ENCODE results near the gene SMOC2. TPM values are rescaled to one million over a fixed set of nuclear protein-coding genes. Genes with fewer than 3 reads are reported as not detected.
"Not testable (repeated sequence)": the region's sequence is repeated elsewhere in the genome, so short reads cannot be mapped to it uniquely, and the experiment has no call there.

SMOC2 gene
- total RNA-seq, 2 experiments from 2014 or later, result not detected

DNA sequence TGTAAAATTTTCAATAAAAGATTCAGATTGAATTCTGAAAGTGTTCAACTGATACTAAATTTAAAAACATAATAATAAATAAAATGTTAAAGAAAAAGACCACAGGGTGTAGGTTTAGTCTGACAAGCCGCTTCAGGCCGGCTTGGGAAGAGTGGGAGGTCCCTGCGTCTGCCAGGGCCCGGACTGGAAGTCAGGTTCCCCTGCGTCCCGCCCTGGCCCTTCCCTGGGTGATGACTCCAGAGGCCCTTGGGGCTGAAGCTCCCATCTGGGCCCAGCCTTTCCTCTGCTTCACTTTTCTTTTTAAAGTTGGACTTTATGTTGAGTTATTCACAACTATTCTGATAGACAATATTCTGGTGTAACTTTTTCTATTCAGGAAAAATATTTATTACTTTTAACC lies 93.3 kb downstream of the SMOC2 start:
- CTCF ChIA-PET, result no interaction called here
- POLR2A ChIA-PET, result no interaction called here

DNA sequence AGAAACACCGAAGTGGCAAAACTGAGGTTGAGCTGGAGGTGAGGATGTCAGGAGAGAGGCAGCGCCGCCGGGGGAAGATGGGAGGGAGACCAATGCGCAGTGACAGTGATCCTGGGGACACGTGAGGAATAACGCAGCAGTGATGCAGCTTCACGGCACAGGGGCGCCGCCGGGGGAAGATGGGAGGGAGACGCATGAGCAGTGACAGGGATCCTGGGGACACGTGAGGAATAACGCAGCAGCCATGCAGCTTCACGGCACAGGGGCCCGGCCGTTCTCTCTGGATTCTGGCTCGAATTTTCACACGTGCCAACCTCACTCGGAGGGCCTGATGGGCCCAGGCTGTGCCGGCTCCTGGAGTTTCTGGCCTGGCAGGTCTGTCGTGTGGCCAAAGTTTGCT lies 94.7 kb downstream of the SMOC2 start:
- POLR2A ChIA-PET, result no interaction called here
- CTCF ChIA-PET, result no interaction called here

DNA sequence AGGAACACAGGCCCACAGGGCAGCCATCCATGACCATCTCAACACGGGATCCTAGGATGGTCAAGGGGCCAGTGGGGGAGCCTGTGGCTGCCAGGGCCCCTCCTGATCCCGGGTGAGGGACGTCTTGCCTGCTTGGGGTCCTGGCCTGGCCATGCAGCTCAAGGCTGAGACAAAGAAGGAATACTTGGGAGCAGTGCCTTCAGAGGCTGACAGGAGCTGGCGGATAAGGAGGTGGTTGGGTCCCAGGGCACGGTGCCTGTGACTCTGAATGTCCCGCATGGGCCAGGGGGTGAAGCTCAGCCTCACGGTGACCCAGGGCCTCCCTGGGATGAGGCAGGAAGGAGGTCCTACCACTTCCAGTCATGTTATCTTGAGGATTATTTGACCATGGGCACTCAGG lies 95.2 kb downstream of the SMOC2 start:
- ChIA-PET CTCF (no interaction called here), POLR2A (no interaction called here)

DNA sequence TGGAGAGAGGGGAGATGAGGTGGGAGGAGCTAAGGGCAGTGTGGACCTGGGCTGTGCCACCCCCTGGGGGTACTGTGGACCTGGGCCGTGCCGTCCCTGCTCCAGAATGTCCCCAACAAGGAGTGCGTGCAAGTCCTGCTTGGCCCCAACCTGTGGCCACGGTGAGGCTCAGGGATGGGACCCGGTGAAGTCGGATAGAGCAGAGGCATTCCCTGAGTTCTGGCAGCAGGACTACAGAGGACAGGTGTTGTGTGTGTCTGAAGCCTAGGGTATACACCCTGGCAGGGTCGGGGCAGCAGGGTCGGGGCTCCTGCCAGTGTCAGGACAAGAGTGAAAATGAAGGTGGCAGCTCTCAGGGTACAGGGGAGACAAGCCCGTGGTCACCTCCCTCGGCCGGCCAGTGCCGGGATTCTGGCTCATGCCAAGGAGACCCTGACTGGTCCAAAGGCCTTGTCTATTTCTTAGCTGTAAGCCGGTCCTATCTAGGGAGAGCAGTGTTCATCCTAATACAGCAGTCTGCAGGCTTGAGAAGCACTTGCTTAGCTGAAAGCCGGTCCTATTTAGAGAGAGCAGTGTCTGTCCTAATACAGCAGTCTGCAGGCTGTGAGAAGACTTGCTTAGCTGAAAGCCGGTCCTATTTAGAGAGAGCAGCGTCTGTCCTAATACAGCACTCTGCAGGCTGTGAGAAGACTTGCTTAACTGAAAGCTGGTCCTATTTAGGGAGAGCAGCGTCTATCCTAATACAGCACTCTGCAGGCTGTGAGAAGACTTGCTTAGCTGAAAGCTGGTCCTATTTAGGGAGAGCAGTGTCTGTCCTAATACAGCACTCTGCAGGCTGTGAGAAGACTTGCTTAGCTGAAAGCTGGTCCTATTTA lies 95.9 kb downstream of the SMOC2 start:
- CTCF ChIA-PET, result no interaction called here
- POLR2A ChIA-PET, result no interaction called here

DNA sequence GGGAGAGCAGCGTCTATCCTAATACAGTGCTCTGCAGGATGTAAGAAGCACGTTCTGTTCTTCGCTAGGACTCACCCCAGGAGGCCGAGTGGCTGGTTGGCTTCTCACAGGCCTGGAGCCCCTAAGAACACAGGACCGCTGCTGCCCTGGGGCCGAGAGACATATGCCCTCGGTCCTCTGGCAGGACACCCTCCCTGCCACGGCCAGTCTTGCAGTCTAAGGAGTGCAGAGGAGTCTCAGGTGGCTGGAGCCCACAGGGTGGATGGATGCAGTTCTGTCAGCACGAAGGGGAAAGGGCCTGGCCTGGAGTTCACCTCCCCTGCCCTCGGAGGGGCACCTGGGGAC lies 96.5 kb downstream of the SMOC2 start:
- POLR2A ChIA-PET, result no interaction called here
- CTCF ChIA-PET, result no interaction called here

DNA sequence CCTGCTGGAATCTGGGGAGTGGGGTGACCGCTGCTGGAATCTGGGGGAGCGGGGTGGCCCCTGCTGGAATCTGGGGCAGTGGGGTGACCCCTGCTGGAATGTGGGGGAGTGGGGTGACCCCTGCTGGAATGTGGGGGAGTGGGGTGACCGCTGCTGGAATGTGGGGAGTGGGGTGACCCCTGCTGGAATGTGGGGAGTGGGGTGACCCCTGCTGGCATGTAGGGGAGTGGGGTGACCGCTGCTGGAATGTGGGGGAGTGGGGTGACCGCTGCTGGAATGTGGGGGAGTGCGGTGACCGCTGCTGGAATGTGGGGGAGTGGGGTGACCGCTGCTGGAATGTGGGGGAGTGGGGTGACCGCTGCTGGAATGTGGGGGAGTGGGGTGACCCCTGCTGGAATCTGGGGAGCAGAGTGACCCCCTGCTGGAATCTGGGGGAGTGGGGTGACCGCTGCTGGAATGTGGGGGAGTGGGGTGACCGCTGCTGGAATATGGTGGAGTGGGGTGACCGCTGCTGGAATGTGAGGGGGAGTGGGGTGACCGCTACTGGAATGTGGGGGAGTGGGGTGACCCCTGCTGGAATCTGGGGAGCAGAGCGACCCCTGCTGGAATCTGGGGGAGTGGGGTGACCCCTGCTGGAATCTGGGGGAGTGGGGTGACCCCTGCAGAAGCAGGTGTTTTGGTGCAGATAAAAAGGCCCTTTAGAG lies 97.4 kb downstream of the SMOC2 start:
- CTCF ChIA-PET, POLR2A ChIA-PET: not testable (repeated sequence)

DNA sequence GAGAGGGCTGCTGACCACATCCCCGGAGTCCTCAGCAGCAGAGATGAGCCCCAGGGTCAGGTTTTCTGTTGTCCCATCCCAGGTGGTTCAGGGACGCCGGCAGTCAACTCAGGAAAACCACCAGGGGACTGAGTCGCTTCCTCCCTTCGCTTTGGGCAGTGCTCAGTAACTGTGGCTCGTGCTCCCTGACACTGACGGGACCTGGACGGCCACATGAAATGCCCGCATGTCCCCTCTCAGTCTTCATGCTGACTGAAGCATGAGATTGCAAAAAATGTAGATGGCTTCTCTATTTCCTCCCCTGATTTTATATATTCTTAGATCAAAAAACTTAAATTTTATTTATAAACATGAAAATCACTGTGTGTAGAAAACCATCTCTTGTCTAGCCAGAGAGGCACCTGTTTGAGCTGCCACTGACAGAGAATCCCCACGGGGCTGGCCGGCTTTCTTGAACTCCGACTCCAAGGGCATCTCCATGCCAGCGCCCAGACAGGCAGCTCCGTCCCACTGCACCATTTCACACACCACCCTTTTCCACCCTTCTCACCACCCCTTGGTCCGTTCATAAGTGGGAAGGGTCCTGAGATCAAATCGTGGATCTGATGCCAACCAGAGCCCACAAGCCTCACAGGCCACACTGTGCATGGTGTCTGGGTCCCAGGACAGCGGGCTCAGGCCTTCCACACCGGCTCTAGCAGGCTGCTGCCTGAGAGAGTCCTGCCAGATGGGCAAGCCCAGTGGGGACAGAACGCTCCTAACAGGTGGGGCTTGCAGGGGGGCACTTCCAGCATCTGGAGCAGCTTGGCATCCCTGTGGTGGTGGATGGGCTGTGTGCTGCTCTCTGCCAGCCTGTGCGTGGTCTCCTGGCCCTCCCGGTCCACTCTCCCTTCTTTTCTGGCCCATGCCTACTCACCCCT lies 98.2 kb downstream of the SMOC2 start:
- ChIA-PET CTCF (no interaction called here), POLR2A (no interaction called here)

DNA sequence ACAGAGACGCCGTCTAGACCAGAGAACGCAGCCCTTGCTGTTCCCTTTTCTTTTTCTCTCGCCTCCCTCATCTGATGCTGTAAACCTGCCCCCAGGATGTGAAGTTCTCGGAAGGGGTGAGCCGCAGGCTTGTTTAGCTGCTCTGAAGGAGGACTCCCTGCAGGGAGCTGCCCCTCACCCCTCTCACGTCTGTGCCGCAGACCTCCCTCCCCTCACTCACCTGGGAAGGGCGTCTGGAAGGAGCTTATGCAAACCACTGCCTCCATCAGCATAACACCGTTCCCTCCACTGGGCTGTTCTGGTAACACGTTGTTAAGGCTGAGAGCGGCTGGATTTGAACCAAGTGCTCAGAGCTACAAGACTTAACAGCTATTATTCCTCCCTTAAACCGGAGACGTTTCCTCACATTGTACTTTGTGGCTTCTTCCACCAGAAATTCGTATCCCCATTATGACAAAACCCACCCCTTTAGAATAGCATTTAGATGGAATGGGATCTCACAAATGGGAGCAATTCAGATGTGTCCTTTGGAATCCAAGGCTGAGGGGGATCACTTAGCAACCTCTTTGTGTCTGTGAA lies 99.8 kb downstream of the SMOC2 start:
- POLR2A ChIA-PET, result no interaction called here
- CTCF ChIA-PET, result no interaction called here

DNA sequence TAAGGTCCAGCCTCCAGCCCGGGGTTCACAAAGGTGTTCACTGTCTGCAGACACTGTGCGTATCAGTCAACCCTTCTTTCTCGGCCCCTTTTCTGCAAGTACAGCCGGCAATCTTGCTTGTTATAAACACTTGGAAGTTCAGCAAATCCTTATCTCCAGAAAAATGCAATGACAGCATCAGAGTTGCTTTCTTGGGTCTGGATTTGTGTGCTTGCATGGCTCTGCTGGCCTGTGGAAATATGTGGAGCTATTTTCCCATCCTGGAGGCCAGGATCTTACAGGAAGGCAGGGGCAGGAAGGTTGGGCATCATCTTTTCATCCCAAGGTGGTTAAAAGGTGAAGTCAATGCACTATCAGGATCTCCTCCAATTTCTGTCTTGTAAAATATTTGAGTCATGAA lies 100.3 kb downstream of the SMOC2 start:
- ChIA-PET CTCF (no interaction called here), POLR2A (no interaction called here)

DNA sequence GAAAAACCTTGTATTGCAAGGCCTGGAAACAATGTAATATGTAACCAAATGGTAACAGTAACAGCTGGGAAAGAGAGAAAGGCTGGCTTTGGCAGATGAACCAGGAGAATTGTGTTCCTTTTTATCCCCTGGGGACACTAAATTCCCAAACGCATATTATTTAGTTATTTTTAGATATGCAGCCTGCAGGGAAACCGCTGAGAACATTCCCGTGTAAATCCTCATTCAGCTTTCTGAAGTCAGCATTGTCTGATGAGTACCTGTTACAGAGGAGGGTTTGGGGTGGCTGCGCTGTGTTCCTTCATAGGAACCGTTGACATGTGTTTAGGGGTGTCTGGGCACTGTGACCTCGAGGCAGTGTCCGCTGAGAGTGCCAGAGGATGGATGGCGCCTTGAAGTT lies 101.3 kb downstream of the SMOC2 start:
- CTCF ChIA-PET, result no interaction called here

DNA sequence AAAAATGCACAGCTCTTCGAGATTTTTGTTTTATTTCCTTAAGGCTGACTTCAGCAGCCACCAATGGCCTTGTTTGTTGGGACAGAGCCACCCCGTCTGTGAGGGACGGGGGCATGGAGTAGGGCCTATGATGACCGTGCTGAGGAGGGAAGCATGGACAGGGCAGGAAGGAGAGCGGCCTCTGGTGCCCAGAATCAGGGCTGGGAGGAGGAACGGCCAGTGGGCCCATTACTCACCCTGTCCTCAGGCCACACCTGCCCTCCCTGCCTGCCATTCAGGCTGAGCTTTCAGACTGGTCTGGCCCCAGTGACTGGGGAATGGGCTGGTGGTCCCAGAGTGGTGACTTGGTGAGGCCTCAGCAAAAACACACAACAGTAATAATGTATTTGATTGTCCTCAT lies 104.4 kb downstream of the SMOC2 start:
- ChIA-PET CTCF (no interaction called here), POLR2A (no interaction called here)

More for the DNA sequence above, 101.3 kb downstream of the SMOC2 start:
- POLR2A ChIA-PET, result no interaction called here

DNA sequence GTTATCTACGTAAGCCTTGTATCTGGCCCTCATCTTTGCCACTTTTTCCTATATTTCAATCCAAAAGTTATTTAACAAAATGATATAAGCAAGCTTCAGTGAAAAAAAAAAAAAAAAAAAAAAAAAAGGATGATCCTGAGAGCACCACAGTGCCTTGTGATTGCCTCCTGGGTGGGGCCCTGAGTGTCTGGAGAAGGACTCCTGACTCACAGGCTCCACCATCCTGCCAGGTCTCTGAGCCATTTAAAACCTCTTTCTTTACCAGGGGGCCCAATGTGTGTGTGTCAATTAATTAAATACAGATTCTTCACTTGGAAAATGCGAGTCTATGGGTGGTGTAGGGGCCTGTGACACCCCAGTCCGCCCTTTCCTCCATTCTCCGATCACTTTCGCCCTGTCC lies 105.2 kb downstream of the SMOC2 start:
- ChIA-PET POLR2A (no interaction called here), CTCF (no interaction called here)

DNA sequence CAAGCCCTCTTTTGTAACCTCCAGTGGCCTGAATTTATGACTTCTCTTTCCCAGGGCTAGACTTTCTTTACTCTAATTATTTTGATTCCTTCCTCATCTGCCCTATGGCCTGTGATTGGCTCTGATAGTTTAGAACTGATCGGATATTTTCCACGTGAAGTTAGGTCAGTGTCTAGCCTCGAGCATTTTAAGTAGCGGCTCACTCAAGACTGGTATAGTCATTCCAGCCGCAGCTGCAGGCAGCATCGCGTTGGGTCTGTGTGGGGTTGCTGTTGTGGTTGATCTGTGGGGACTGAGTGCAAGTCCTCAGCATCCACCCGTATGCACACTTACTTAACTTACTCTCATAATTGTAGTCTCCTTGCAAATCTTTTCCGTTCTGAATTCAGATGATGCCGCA lies 105.7 kb downstream of the SMOC2 start:
- CTCF ChIA-PET, result no interaction called here
- POLR2A ChIA-PET, result no interaction called here

DNA sequence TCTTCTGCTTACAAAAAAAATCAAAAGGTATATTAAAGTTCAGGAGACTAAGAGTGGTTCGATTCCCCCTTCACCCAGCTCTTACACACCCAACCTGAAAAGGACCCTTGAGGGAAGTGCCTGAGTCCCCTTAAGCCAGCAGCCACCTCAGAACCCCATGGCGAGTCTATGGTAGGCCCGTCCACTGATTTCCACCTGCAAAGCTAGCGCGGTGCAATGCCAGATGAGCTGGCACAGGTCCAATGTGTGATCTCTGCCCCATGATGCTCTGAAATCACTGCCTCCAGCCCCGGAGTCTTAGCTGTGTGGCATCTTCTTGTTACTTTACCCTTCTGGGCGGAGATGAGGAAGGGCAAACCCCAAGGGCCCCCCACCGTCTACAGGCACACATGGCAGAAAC lies 109.3 kb downstream of the SMOC2 start:
- ChIA-PET POLR2A (no interaction called here), CTCF (no interaction called here)

DNA sequence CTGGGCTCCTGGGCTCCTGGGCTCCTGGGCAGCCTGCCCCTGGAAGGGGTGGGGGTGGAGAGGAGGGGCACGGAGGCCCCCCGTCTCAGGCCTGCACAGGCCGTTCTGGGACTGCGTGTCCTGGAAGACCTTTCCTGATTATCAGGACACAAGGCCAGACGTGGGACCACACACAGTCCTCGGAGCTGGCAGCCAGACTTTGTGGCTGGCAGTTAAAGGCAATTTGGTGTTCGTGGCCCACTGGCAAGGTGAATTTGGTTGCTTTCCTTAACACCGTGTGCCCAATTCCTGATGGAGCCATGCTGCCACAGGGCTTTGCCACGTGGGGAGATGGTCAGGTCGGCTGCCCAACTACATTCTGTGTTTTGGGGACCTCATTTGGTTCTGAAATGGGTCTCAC lies 113.5 kb downstream of the SMOC2 start:
- ChIA-PET CTCF (no interaction called here), POLR2A (no interaction called here)

DNA sequence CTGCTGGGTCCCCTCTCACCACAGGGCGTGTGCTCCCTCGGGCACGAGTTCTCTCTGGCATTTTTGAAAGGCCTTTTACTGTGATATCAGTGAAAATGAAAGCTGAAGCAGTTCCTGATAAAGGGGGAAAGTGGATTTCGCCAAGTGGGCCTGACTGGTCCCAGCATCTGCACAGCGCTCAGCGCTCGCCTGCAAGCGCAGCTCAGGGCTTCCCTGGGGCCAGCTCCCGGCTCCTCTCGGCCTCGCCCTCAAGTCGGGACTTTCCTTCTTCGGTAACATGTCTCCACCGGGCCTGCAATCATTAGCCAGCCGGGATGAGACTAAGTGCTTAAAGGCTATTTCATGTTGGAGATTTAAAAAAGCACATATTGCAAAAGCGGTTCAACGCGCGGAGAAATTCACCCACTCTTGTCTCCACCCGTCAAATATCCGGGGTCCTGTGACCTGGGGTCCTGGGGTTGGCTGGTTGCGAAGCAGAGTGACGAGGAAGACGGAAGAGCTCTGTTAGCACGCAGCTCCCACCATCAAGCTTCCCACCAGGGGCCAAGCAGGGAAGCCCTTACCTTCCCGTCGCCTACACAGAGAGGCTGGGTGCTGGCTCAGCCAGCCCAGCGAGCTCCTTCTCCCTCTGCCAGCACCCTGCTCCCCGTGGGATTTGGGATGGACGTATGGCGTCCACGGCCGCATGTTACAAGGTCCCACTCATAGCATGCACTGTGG lies 114.1 kb downstream of the SMOC2 start:
- ChIA-PET POLR2A (no interaction called here), CTCF (no interaction called here)

DNA sequence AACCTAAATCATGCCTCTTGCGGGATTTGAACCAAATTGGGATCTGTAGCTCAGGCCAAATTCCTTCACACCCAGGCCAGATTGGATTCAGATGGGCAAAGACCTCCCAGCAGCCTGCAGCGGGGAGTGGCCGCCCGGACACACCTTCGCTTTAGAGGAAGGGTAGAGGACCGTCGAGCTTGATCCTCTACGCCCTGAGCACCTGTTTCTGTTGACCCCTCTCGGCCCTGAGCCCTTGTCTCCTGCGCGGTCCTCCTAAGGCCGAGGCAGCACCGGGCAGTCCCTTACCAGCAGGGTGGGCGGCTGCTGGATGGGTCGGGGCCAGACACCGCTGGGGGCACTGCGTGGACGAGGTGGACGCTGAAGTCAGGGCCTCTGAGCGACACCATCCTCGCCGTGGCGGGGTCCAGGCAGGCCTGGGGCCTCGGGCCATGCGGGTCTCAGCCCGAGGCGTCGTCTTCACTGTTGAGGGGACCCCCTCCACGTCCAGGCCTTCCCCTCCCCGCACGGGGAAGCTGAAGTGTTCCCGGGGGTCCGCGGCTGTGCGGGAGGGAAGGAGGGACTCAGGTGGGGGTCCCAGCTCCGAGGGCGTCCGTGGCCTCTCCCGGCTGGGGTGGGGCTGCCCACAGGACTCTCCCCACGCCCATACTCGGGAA lies 114.8 kb downstream of the SMOC2 start:
- ChIA-PET CTCF (no interaction called here), POLR2A (no interaction called here)

DNA sequence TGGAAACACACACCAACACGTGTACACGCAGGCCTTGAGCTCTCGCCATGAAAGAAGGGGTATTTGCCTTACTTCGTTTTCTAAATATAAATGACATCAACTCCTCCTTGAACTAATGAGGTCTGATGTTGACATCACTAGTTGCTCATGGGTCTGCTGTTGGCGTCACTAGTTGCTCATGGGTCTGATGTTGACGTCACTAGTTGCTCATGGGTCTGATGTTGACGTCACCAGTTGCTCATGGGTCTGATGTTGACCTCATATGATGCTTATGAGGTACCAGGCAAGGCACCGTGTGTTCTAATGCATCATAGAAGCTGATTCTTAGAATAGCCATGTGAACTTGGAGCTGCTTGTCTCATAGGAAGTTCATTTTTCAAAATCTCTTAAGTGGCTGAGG lies 116.5 kb downstream of the SMOC2 start:
- ChIA-PET CTCF (no interaction called here), POLR2A (no interaction called here)

DNA sequence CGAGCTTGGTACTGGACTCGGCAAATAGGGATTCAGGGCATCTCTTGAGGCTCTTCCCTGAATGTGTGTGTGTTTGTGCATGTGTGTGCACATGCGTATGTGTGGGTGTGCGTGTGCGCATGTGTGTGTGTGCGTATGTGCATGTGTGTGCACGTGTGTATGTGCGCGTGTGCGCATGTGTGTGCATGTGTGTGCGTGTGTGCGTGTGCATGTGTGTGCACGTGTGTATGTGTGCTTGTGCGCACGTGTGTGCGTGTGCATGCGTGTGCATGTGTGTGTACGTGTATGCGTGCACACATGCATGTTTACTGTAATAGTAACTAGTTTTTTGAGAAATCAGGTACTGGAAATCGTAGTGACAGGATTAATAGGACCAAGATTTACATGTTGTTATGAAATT lies 117.7 kb downstream of the SMOC2 start:
- POLR2A ChIA-PET, result no interaction called here
- CTCF ChIA-PET, result no interaction called here

All from activated CD8-positive, alpha-beta memory T cell treated with anti-CD3 and anti-CD28 coated beads for 36 hours (primary cell).